Measurements from ENCODE around the gene UBAC2. TPM values are rescaled to one million over a fixed set of nuclear protein-coding genes. Genes with fewer than 3 reads are reported as not detected.

UBAC2 gene
- total RNA-seq, 1 experiment from 2014 or later: 41.0 TPM

DNA sequence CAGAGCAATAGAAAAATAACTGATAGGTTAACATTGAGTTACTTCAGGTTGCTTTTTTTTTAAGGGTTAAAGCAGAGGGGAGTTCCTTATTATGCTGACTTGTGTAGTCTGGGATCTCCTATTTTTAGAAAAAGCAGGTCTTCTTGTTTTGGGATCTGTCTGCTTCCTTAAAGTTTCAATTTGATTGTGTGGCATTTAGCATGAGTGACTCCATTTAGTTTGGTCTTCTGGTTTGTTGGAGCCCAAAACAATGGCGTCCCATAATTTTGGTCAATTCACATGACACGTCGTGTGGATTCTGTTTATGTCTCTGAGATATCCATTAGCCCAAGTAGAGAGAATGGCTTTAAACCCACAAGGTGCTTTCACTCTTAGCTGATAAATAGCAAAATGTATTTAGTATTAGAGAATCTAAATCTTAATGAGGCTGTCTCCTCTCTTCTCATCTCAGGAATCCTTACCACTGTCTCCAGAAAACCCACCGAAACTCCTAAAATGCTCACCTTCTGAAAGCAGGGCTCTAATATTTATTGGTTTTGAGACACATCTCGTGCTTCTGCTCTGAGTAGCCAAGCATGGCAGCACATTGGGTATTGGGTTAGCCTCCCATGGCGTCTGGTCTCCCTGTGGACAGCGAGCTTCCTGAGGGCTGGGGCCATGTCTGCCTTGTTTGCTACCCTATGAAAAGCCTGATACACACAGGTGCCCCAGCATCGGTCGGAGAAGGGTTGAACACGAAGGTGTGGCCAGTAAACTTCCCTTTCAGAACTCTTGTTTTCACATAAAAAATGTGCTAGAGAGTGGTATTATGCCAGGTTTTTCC, 173.7 kb downstream of the UBAC2 start:
- no peak overlapping the region for H3K4me3 Mint-ChIP-seq (ENCODE audit: low read depth, unreplicated experiment)
- H3K27ac Mint-ChIP-seq (ENCODE audit: unreplicated experiment): no peak overlapping the region
- intact Hi-C loops (cut with micrococcal nuclease; ENCODE audit: unreplicated experiment): no loop called here
- H3K9me3 Mint-ChIP-seq (ENCODE audit: low read depth, unreplicated experiment): no peaks in the 10 kb centered on the region
- TF ChIP-seq, protein P1, sequence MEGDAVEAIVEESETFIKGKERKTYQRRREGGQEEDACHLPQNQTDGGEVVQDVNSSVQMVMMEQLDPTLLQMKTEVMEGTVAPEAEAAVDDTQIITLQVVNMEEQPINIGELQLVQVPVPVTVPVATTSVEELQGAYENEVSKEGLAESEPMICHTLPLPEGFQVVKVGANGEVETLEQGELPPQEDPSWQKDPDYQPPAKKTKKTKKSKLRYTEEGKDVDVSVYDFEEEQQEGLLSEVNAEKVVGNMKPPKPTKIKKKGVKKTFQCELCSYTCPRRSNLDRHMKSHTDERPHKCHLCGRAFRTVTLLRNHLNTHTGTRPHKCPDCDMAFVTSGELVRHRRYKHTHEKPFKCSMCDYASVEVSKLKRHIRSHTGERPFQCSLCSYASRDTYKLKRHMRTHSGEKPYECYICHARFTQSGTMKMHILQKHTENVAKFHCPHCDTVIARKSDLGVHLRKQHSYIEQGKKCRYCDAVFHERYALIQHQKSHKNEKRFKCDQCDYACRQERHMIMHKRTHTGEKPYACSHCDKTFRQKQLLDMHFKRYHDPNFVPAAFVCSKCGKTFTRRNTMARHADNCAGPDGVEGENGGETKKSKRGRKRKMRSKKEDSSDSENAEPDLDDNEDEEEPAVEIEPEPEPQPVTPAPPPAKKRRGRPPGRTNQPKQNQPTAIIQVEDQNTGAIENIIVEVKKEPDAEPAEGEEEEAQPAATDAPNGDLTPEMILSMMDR (IDR thresholded peaks at IDR 0.05; ENCODE audit: unreplicated experiment): no peak
- no peaks in the 10 kb centered on the region for H3K4me1 Mint-ChIP-seq (ENCODE audit: low read depth, unreplicated experiment)
- peaks cover under 1% of the 10 kb centered on the region for H3K36me3 Mint-ChIP-seq (ENCODE audit: insufficient read depth, unreplicated experiment)
- DNase-seq: no peak
- BruUV-seq (replicated peaks): no TSS peak
- no peaks in the 10 kb centered on the region for H3K27me3 Mint-ChIP-seq (ENCODE audit: unreplicated experiment)
- CTCF ChIA-PET: no interaction called here

DNA sequence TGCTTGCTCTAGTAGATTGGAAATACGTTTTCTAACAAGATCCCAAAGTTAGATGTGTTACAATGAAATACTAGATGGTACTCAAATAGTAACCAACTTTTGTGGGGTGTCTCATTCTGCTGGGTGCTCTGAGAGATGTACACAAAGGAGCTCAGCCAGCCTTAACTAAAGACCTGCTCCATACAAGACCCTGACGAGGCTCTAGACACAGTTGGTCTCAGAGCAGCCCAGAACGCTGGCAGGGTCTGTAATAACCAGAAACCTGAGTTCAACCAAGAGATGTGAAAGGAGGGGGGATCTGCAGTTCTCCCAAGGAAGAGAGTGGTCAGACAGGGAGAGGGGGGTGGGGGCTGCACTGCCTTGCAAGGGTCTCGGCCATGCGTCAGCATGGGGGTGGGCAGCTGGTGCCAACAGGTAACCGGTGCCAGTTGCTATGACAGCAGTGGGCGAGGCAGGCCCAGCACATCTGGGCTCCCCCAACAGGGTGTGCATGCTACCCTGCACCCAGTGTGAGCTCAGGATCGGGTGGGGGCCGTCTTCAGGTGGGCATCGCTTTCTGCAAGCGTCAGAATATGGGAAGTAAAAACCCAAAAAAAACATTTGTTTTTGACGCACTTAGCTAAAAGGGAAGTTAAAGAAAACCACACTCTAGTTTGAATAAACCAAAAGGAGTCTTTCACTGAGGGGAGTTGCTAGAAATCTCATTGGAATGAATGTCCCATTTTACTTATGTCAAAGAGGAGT, 174.5 kb downstream of the UBAC2 start:
- BruUV-seq (replicated peaks): no TSS peak

DNA sequence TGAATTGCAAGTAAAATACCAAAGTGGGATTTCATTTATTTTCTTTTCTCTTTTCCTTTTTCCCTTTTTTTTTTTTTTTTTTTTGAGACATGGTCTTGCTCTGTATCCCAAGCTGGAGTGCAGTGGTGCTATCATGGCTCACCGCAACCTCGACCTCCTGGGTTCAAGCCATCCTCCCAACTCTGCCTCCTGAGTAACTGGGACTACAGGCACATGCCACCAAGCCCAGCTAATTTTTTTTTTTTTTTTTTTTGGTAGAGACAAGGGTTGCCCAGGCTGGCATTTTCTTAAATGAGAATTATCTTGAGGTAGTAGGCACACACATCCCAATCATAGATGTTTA, 175.1 kb downstream of the UBAC2 start:
- DNase-seq: no peak
- intact Hi-C loops (cut with micrococcal nuclease; ENCODE audit: unreplicated experiment): no loop called here
- TF ChIP-seq, protein P1 (IDR thresholded peaks at IDR 0.05; ENCODE audit: unreplicated experiment): no peak
- Mint-ChIP-seq H3K4me1 (ENCODE audit: low read depth, unreplicated experiment) (no peaks in the 10 kb centered on the region), H3K36me3 (ENCODE audit: insufficient read depth, unreplicated experiment) (peaks cover 6% of the 10 kb centered on the region), H3K4me3 (ENCODE audit: low read depth, unreplicated experiment) (no peak overlapping the region), H3K27me3 (ENCODE audit: unreplicated experiment) (no peaks in the 10 kb centered on the region), H3K9me3 (ENCODE audit: low read depth, unreplicated experiment) (no peaks in the 10 kb centered on the region), H3K27ac (ENCODE audit: unreplicated experiment) (no peak overlapping the region)
- CTCF ChIA-PET: no interaction called here
- BruUV-seq (replicated peaks): no TSS peak

More for the DNA sequence above, 174.5 kb downstream of the UBAC2 start:
- Mint-ChIP-seq H3K27me3 (ENCODE audit: unreplicated experiment) (no peaks in the 10 kb centered on the region), H3K36me3 (ENCODE audit: insufficient read depth, unreplicated experiment) (peaks cover 6% of the 10 kb centered on the region), H3K27ac (ENCODE audit: unreplicated experiment) (no peak overlapping the region), H3K4me3 (ENCODE audit: low read depth, unreplicated experiment) (no peak overlapping the region), H3K4me1 (ENCODE audit: low read depth, unreplicated experiment) (no peaks in the 10 kb centered on the region), H3K9me3 (ENCODE audit: low read depth, unreplicated experiment) (no peaks in the 10 kb centered on the region)
- CTCF ChIA-PET: no interaction called here
- intact Hi-C loops (cut with micrococcal nuclease; ENCODE audit: unreplicated experiment): no loop called here
- TF ChIP-seq, protein P1 (IDR thresholded peaks at IDR 0.05; ENCODE audit: unreplicated experiment): no peak
- no peak for DNase-seq

DNA sequence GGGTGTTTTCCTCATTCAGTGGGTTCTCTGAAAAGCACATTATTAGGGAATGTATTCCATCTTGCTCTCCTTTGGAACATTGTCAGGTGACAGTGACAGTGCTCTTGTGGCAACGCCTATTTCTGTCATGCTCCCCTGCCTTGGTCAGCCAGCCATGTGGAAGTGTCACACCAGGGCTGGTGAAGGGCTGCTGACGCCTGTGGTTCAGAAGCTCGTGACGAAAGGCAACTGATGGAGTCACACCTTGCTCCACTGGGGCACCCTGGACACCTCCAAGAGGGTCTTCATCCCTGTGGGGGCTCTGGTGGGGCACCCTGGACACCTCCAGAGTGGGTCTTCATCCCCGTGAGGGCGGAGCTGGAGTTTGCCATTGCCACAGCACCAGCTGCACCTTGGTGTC, 175.5 kb downstream of the UBAC2 start:
- Mint-ChIP-seq H3K4me1 (ENCODE audit: low read depth, unreplicated experiment) (no peaks in the 10 kb centered on the region), H3K4me3 (ENCODE audit: low read depth, unreplicated experiment) (no peak overlapping the region), H3K27me3 (ENCODE audit: unreplicated experiment) (no peaks in the 10 kb centered on the region), H3K9me3 (ENCODE audit: low read depth, unreplicated experiment) (no peaks in the 10 kb centered on the region), H3K36me3 (ENCODE audit: insufficient read depth, unreplicated experiment) (peaks cover 6% of the 10 kb centered on the region), H3K27ac (ENCODE audit: unreplicated experiment) (no peak overlapping the region)
- no TSS peak for BruUV-seq (replicated peaks)
- DNase-seq: no peak
- TF ChIP-seq, protein P1 (IDR thresholded peaks at IDR 0.05; ENCODE audit: unreplicated experiment): no peak
- CTCF ChIA-PET: no interaction called here
- intact Hi-C loops (cut with micrococcal nuclease; ENCODE audit: unreplicated experiment): no loop called here
